ENCODE results near the gene SMPD4.
"Not testable (repeated sequence)": the region's sequence is repeated elsewhere in the genome, so short reads cannot be mapped to it uniquely, and the experiment has no call there.

GRCh38 chr2:130180404-130181324 lies 738 bp downstream of the SMPD4 start:
- TF ChIP-seq, protein P1, sequence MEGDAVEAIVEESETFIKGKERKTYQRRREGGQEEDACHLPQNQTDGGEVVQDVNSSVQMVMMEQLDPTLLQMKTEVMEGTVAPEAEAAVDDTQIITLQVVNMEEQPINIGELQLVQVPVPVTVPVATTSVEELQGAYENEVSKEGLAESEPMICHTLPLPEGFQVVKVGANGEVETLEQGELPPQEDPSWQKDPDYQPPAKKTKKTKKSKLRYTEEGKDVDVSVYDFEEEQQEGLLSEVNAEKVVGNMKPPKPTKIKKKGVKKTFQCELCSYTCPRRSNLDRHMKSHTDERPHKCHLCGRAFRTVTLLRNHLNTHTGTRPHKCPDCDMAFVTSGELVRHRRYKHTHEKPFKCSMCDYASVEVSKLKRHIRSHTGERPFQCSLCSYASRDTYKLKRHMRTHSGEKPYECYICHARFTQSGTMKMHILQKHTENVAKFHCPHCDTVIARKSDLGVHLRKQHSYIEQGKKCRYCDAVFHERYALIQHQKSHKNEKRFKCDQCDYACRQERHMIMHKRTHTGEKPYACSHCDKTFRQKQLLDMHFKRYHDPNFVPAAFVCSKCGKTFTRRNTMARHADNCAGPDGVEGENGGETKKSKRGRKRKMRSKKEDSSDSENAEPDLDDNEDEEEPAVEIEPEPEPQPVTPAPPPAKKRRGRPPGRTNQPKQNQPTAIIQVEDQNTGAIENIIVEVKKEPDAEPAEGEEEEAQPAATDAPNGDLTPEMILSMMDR (IDR thresholded peaks at IDR 0.05): not testable (repeated sequence)
- not testable (repeated sequence) for TF ChIP-seq POLR2A (IDR thresholded peaks at IDR 0.05)

Measured in lower leg skin (tissue), 3 donors.